SK-N-SH treated with all-trans-retinoic acid at 6 μM for 48 hours (cell line): ENCODE data around the gene SIRT7.

ENCODE experiments used
- ARNTL ChIP-seq: fragments of 450-650 bp; formaldehyde crosslinking; IDR thresholded peaks from 2 replicates; pipeline ENCODE4 v1.5.0; 2020; ENCODE audit warnings: low read depth, mild to moderate bottlenecking, moderate library complexity, borderline replicate concordance
- BACH2 ChIP-seq: fragments of 250-450 bp; sonication (Bioruptor Pico); IDR thresholded peaks from 2 replicates; pipeline ENCODE4 v1.9.0; 2021; ENCODE audit warnings: mild to moderate bottlenecking, borderline replicate concordance
- ISL1 ChIP-seq: fragments of 250-450 bp; sonication (Bioruptor Pico); IDR thresholded peaks from 2 replicates; pipeline ENCODE4 v2.1.2; 2022; ENCODE audit warnings: mild to moderate bottlenecking, moderate library complexity
- RARB ChIP-seq: fragments of 250-450 bp; sonication (Bioruptor Pico); IDR thresholded peaks from 2 replicates; pipeline ENCODE4 v1.8.0; 2021; ENCODE audit warnings: mild to moderate bottlenecking, moderate library complexity
- ZC3H10 ChIP-seq: fragments of 250-450 bp; sonication (Bioruptor Pico); IDR thresholded peaks from 2 replicates; pipeline ENCODE4 v1.5.1; 2021; ENCODE audit warnings: mild to moderate bottlenecking, moderate library complexity

DNA sequence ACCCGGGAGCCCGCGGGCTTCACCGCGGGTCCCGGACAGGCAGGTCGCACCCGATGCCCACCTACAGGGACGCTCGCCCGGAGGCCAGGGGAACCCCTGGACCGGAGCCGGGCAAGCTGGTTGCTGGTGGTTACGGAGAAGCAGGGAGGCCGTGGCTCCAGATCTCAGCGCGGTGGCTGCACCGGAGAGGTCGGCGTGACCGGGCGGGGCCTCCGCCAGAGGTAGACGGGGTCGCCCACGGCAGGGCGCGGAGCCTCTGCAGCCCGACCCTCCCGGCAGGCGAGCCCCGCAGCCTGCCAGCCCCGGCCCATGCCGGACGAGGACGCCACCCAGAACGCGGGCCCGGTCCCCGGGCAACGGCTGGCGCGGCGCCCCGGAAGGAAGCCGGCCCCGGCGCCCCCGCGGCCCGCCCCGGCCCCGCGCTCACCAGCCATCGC is 7.1 kb downstream of the SIRT7 start:
- TF ChIP-seq ARNTL (CRISPR knock-in tag) (no peak), ZC3H10 (CRISPR knock-in tag) (no peak), BACH2 (CRISPR knock-in tag) (no peak), RARB (no peak), ISL1 (CRISPR knock-in tag) (no peak)
